SK-N-SH treated with all-trans-retinoic acid at 6 μM for 48 hours (cell line): Measurements from ENCODE around the gene SULT2B1.

Experiments
- BACH2 ChIP-seq: fragments of 250-450 bp; sonication (Bioruptor Pico); IDR thresholded peaks from 2 replicates; pipeline ENCODE4 v1.9.0; 2021; ENCODE audit warnings: mild to moderate bottlenecking, borderline replicate concordance
- PPARA ChIP-seq: fragments of 250-450 bp; sonication (Bioruptor Pico); IDR thresholded peaks from 2 replicates; pipeline ENCODE4 v1.5.0; 2020; ENCODE audit warnings: mild to moderate bottlenecking, borderline replicate concordance
- ZNF70 ChIP-seq: fragments of 450-650 bp; formaldehyde crosslinking; IDR thresholded peaks from 2 replicates; pipeline ENCODE4 v1.5.0; 2020; ENCODE audit warnings: mild to moderate bottlenecking, moderate library complexity

- TF ChIP-seq PPARA (no peak), ZNF70 (CRISPR knock-in tag) (no peak), BACH2 (no peak)
Measured at GRCh38 chr19:48629599-48630295, 77.8 kb downstream of the SULT2B1 start.
